HG03103 (cell line): ENCODE results near the gene MPI.
"Not testable (repeated sequence)": the region's sequence is repeated elsewhere in the genome, so short reads cannot be mapped to it uniquely, and the experiment has no call there.

Experiments used
- ATAC-seq: cut with Tn5 transposase; IDR thresholded peaks from one replicate; pipeline ENCODE4 v1.9.1; 2021; ENCODE audit warnings: low read depth; ENCODE audit not compliant: unreplicated experiment

Gene MPI

GRCh38 chr15:74863239-74864056 lies 26.4 kb upstream of the MPI start:
- no peak for ATAC-seq

- no peak for ATAC-seq
Measured at GRCh38 chr15:74864296-74864695, 25.5 kb upstream of the MPI start.

GRCh38 chr15:74865316-74865715 lies 24.5 kb upstream of the MPI start:
- no peak for ATAC-seq

GRCh38 chr15:74866090-74866489 lies 23.8 kb upstream of the MPI start:
- no peak for ATAC-seq

GRCh38 chr15:74867466-74868038 lies 22.3 kb upstream of the MPI start:
- ATAC-seq = no peak

GRCh38 chr15:74868059-74868458 lies 21.8 kb upstream of the MPI start:
- no peak for ATAC-seq

- ATAC-seq = no peak
Measured at GRCh38 chr15:74869372-74869725, 20.5 kb upstream of the MPI start.

- ATAC-seq = peak; percentile 41
Measured at GRCh38 chr15:74869726-74870407, 20.0 kb upstream of the MPI start.

GRCh38 chr15:74870436-74871215 lies 19.2 kb upstream of the MPI start:
- ATAC-seq = no peak

- ATAC-seq = no peak
Measured at GRCh38 chr15:74872702-74873035, 17.2 kb upstream of the MPI start.

- ATAC-seq = peak; percentile 63
Measured at GRCh38 chr15:74873036-74873755, 16.6 kb upstream of the MPI start, which contains the start of gene SCAMP2. SCAMP2 (minus strand) TSS chr15:74873365; CDS start chr15:74873255, 110 bp downstream.

- no peak for ATAC-seq
Measured at GRCh38 chr15:74873756-74874424, 16.0 kb upstream of the MPI start.

GRCh38 chr15:74878273-74878672 lies 11.6 kb upstream of the MPI start:
- ATAC-seq = no peak

- no peak for ATAC-seq
Measured at GRCh38 chr15:74882528-74882927, 7.3 kb upstream of the MPI start.

GRCh38 chr15:74884428-74885223 lies 5.2 kb upstream of the MPI start:
- no peak for ATAC-seq

- no peak for ATAC-seq
Measured at GRCh38 chr15:74885461-74885860, 4.4 kb upstream of the MPI start.

- ATAC-seq = not testable (repeated sequence)
Measured at GRCh38 chr15:74887537-74888193, 2.2 kb upstream of the MPI start.

GRCh38 chr15:74888716-74889115 lies 1.1 kb upstream of the MPI start:
- no peak for ATAC-seq
